ENCODE results near the gene TMEM187. TPM values are rescaled to one million over a fixed set of nuclear protein-coding genes. Genes with fewer than 3 reads are reported as not detected.

The TMEM187 gene
- polyA plus RNA-seq, 2 of the 4 experiments (the other 2 are of a cell fraction): 7.8 to 10.6 TPM

- FAIRE-seq: no peak
- CTCF ChIA-PET: interaction anchor here (0.7 to 4.1 kb wide), 4 partner anchors 8 to 34 kb away, joined by 4 to 18 read pairs (median 4); no protein-coding TSS in a partner anchor
Observed at GRCh38 chrX:154022108-154022507, 49.6 kb downstream of the TMEM187 start.

More at GRCh38 chrX:154022108-154022507, 49.6 kb downstream of the TMEM187 start:
- POLR2A ChIA-PET: no interaction called here
- Histone ChIP-seq H3K4me1 (peaks cover 17% of the 10 kb centered on the region), H3K9me3 (no peaks in the 10 kb centered on the region), H3K4me3 (no peak overlapping the region), H3K27ac (no peak overlapping the region), H3K4me2 (no peak overlapping the region)
- no peak for DNase-seq (ENCODE audit: low read depth in 1 of 2, low spot score in 1 of 2)
- no peak for ATAC-seq
- TF ChIP-seq, protein P1, sequence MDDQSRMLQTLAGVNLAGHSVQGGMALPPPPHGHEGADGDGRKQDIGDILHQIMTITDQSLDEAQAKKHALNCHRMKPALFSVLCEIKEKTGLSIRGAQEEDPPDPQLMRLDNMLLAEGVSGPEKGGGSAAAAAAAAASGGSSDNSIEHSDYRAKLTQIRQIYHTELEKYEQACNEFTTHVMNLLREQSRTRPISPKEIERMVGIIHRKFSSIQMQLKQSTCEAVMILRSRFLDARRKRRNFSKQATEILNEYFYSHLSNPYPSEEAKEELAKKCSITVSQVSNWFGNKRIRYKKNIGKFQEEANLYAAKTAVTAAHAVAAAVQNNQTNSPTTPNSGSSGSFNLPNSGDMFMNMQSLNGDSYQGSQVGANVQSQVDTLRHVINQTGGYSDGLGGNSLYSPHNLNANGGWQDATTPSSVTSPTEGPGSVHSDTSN (IDR thresholded peaks at IDR 0.05): no peak
- TF ChIP-seq CHD2 (IDR thresholded peaks at IDR 0.05; ENCODE audit: low read length, partially characterized antibody): no peak
- TF ChIP-seq CBX2 (IDR thresholded peaks at IDR 0.05; ENCODE audit: borderline replicate concordance, low read depth): no peak
- no peak for TF ChIP-seq POLR2A (IDR thresholded peaks at IDR 0.05; ENCODE audit: low read length)
- no peak for TF ChIP-seq ZNF302 (CRISPR knock-in tag; IDR thresholded peaks at IDR 0.05)
- TF ChIP-seq TFCP2L1 (CRISPR knock-in tag; IDR thresholded peaks at IDR 0.05): no peak
- no peak for TF ChIP-seq HOXB13 (CRISPR knock-in tag; IDR thresholded peaks at IDR 0.05; ENCODE audit: low read depth)
- no peak for TF ChIP-seq BHLHE40 (IDR thresholded peaks at IDR 0.05; ENCODE audit: low read depth, low read length)
- TF ChIP-seq GATA3 (IDR thresholded peaks at IDR 0.05; ENCODE audit: borderline replicate concordance): no peak
- no peak for TF ChIP-seq ATOH8 (CRISPR knock-in tag; IDR thresholded peaks at IDR 0.05; ENCODE audit: low read depth)
- no peak for TF ChIP-seq FOXS1 (CRISPR knock-in tag; IDR thresholded peaks at IDR 0.05)
- TF ChIP-seq REST (IDR thresholded peaks at IDR 0.05): no peak
- TF ChIP-seq ESRRA (IDR thresholded peaks at IDR 0.05; ENCODE audit: borderline replicate concordance, low read length): no peak
- no peak for TF ChIP-seq CTCF (IDR thresholded peaks at IDR 0.05)
- no peak for TF ChIP-seq MAZ (IDR thresholded peaks at IDR 0.05; ENCODE audit: borderline replicate concordance, low read depth, low read length)
- no peak for TF ChIP-seq JUNB (IDR thresholded peaks at IDR 0.05)
- TF ChIP-seq RFX5 (IDR thresholded peaks at IDR 0.05): no peak
- TF ChIP-seq FOSL2 (IDR thresholded peaks at IDR 0.05): no peak
- no peak for TF ChIP-seq FOSL2 (CRISPR knock-in tag; IDR thresholded peaks at IDR 0.05)
- no peak for TF ChIP-seq EP300 (IDR thresholded peaks at IDR 0.05)
- no peak for TF ChIP-seq ZC3H11A (IDR thresholded peaks at IDR 0.05)
- WGBS (ENCODE audit: missing lambda C conversion rate): 89% methylated on average over 2 of the region's 5 CpGs

All from A549 (cell line).